K562 (cell line): ENCODE results near the gene ADAMTS2. TPM values are rescaled to one million over a fixed set of nuclear protein-coding genes. Genes with fewer than 3 reads are reported as not detected.

ENCODE experiments used
- BRF2 ChIP-seq: IDR thresholded peaks from 3 replicates; pipeline ENCODE4 v1.6.1; 2011; ENCODE audit warnings: borderline replicate concordance, mild to moderate bottlenecking; ENCODE audit not compliant: insufficient read length, insufficient read depth
- CBFA2T3 ChIP-seq: fragments of 450-650 bp; IDR thresholded peaks from 2 replicates; pipeline ENCODE4 v1.6.1; 2017
- CREB3L1 ChIP-seq: fragments of 450-650 bp; IDR thresholded peaks from 2 replicates; pipeline ENCODE4 v1.6.1; 2014; ENCODE audit warnings: low read depth, mild to moderate bottlenecking, moderate library complexity, borderline replicate concordance
- EP300 ChIP-seq: IDR thresholded peaks from 2 replicates; pipeline ENCODE4 v1.6.1; 2012; ENCODE audit warnings: low read length, improper control_type of control experiment
- HMG20B ChIP-seq: fragments of 250-450 bp; sonication (Bioruptor Pico); IDR thresholded peaks from 2 replicates; pipeline ENCODE4 v1.5.0; 2021; ENCODE audit warnings: mild to moderate bottlenecking
- PHF8 ChIP-seq: fragments of 200-600 bp; sonication (generic); IDR thresholded peaks from 2 replicates; pipeline ENCODE4 v1.6.1; 2012; ENCODE audit warnings: mixed run types, mild to moderate bottlenecking, inconsistent platforms, low read length, moderate library complexity, borderline replicate concordance
- PML ChIP-seq: IDR thresholded peaks from 2 replicates; pipeline ENCODE4 v1.6.1; 2012; ENCODE audit warnings: low read length, inconsistent platforms
- POLR2H ChIP-seq: IDR thresholded peaks from 2 replicates; pipeline ENCODE4 v1.6.1; 2016; ENCODE audit warnings: missing genetic modification characterization, low read depth, mild to moderate bottlenecking, control low read depth, missing compliant biosample characterization, moderate library complexity
- STAT6 ChIP-seq: sonication (generic); formaldehyde crosslinking; IDR thresholded peaks from 2 replicates; pipeline ENCODE4 v1.8.1; 2023; ENCODE audit warnings: mild to moderate bottlenecking, missing genetic modification reagents
- TCF15 ChIP-seq: fragments of 250-450 bp; sonication (Bioruptor Pico); IDR thresholded peaks from 2 replicates; pipeline ENCODE4 v1.8.0; 2022; ENCODE audit warnings: moderate library complexity, mild to moderate bottlenecking, inconsistent platforms
- WHSC1 ChIP-seq: IDR thresholded peaks from one replicate; pipeline ENCODE4 v1.6.1; 2012; ENCODE audit warnings: low read length, control low read depth, inconsistent platforms
- ZNF445 ChIP-seq: fragments of 250-450 bp; sonication (Bioruptor Pico); IDR thresholded peaks from 2 replicates; pipeline ENCODE4 v1.4.0; 2020; ENCODE audit warnings: low read depth, mild to moderate bottlenecking, moderate library complexity
- ZNF639 ChIP-seq, 2 experiments: fragments of 200-800 bp in 1 of 2; sonication (Bioruptor generic) in 1 of 2; sonication (generic) in 1 of 2; formaldehyde crosslinking in 1 of 2; IDR thresholded peaks in 1 of 2; conservative IDR thresholded peaks in 1 of 2; 2 replicates each; pipeline versions ENCODE4 v1.5.0 to v1.6.1; 2016 to 2020; ENCODE audit warnings: missing compliant biosample characterization in 1 of 2, missing genetic modification characterization in 1 of 2, missing genetic modification reagents in 1 of 2
- ZNF77 ChIP-seq: fragments of 250-450 bp; sonication (Bioruptor Pico); IDR thresholded peaks from 2 replicates; pipeline ENCODE4 v1.5.0; 2020
- polyA plus RNA-seq, 8 experiments: library from polyadenylated mRNA; depleted of rRNA in 4 of 8; stranded (reverse) in 5 of 8; unstranded in 3 of 8; fragments of >200 nt; fragmentation: Nextera tagmentation in 2 of 8; fragmentation: Illumina TruSeq in 1 of 8; extraction: Ambion mirVana in 2 of 8; extraction: Trizol in 1 of 8; gene quantifications; 2 replicates each; pipeline versions ENCODE4 v1.2.1 to v1.2.3, GENCODE V29; 2011 to 2014; ENCODE audit warnings: inconsistent platforms in 1 of 8, missing spikeins in 1 of 8
- total RNA-seq, 7 experiments: library from RNA; depleted of rRNA in 6 of 7; stranded (reverse); fragments of >200 nt in 6 of 7; fragmentation: Illumina TruSeq in 2 of 7; extraction: Trizol in 2 of 7; gene quantifications; 2 replicates each; pipeline versions ENCODE4 v1.2.1 to v1.2.3, GENCODE V29; 2011 to 2021; ENCODE audit warnings: low replicate concordance in 1 of 7

ADAMTS2 gene
- total and polyA plus RNA-seq, 9 of the 15 experiments (the other 6 are each of a cell fraction or from before 2014, with no cell fraction given) = not detected

- no peak for TF ChIP-seq BRF2
- no peak for TF ChIP-seq TCF15 (CRISPR knock-in tag)
- no peak for TF ChIP-seq PML
- no peak for TF ChIP-seq EP300
- no peak for TF ChIP-seq WHSC1
- no peak for TF ChIP-seq CBFA2T3
- TF ChIP-seq ZNF77 (CRISPR knock-in tag) = no peak
- no peak for TF ChIP-seq ZNF639 (CRISPR knock-in tag; conservative IDR thresholded peaks at IDR 0.05 in 1 of 2, IDR thresholded peaks at IDR 0.05 in 1 of 2)
- TF ChIP-seq POLR2H (tag) = no peak
- no peak for TF ChIP-seq STAT6 (CRISPR knock-in tag)
- TF ChIP-seq CREB3L1 = no peak
- no peak for TF ChIP-seq PHF8
- TF ChIP-seq HMG20B (CRISPR knock-in tag) = no peak
- no peak for TF ChIP-seq ZNF445 (CRISPR knock-in tag)
Observed at GRCh38 chr5:179290681-179291540, 54.4 kb downstream of the ADAMTS2 start (continued).
